HepG2 (cell line): ENCODE data around the gene TIRAP. TPM values are rescaled to one million over a fixed set of nuclear protein-coding genes. Genes with fewer than 3 reads are reported as not detected.

Experiments used
- AGO2 ChIP-seq: fragments of 200-400 bp; formaldehyde crosslinking; optimal IDR thresholded peaks from 2 replicates; pipeline ENCODE3; 2017; ENCODE audit warnings: mild to moderate bottlenecking, low read depth, low read length, moderate library complexity
- ARNT ChIP-seq: fragments of 450-650 bp; IDR thresholded peaks from 2 replicates; pipeline ENCODE4 v1.6.1; 2017
- BRCA1 ChIP-seq: sonication (generic); formaldehyde crosslinking; IDR thresholded peaks from 2 replicates; pipeline ENCODE4 v1.4.0; 2020; ENCODE audit warnings: missing genetic modification reagents
- GATAD1 ChIP-seq: IDR thresholded peaks from 2 replicates; pipeline ENCODE4 v1.6.1; 2016; ENCODE audit warnings: missing genetic modification reagents, missing compliant biosample characterization
- HNRNPLL ChIP-seq: fragments of 200-400 bp; formaldehyde crosslinking; IDR thresholded peaks from 2 replicates; pipeline ENCODE4 v1.6.1; 2017; ENCODE audit warnings: mild to moderate bottlenecking, low read depth, low read length; ENCODE audit not compliant: poor library complexity, severe bottlenecking
- NAIF1 ChIP-seq: sonication (generic); formaldehyde crosslinking; IDR thresholded peaks from 2 replicates; pipeline ENCODE4 v1.5.0; 2020; ENCODE audit warnings: mild to moderate bottlenecking, missing genetic modification reagents, borderline replicate concordance
- NFE2L1 ChIP-seq: sonication (generic); formaldehyde crosslinking; IDR thresholded peaks from 2 replicates; pipeline ENCODE4 v1.4.0; 2020; ENCODE audit warnings: missing genetic modification reagents, mild to moderate bottlenecking, borderline replicate concordance
- PAX8 ChIP-seq: sonication (generic); formaldehyde crosslinking; IDR thresholded peaks from 2 replicates; pipeline ENCODE4 v1.8.0; 2022; ENCODE audit warnings: mild to moderate bottlenecking, missing genetic modification reagents, borderline replicate concordance
- POLR2A ChIP-seq, 2 experiments: IDR thresholded peaks; 2 replicates each; pipeline ENCODE4 v1.6.1; 2011; ENCODE audit warnings: low read depth in 2 of 2, low read length in 2 of 2, mild to moderate bottlenecking in 1 of 2, moderate library complexity in 1 of 2; ENCODE audit not compliant: insufficient read depth in 1 of 2
- PRPF4 ChIP-seq: fragments of 200-400 bp; formaldehyde crosslinking; IDR thresholded peaks from 2 replicates; pipeline ENCODE4 v1.6.1; 2016; ENCODE audit warnings: low read length, low read depth; ENCODE audit not compliant: poor library complexity, severe bottlenecking
- REPIN1 ChIP-seq: sonication (generic); formaldehyde crosslinking; IDR thresholded peaks from 2 replicates; pipeline ENCODE4 v1.8.0; 2022; ENCODE audit warnings: missing genetic modification reagents, low read depth, mild to moderate bottlenecking, borderline replicate concordance
- RFX3 ChIP-seq: IDR thresholded peaks from 2 replicates; pipeline ENCODE4 v1.6.1; 2016; ENCODE audit warnings: missing biosample characterization, missing genetic modification reagents
- SAFB2 ChIP-seq: sonication (generic); formaldehyde crosslinking; IDR thresholded peaks from 2 replicates; pipeline ENCODE4 v1.5.1; 2020; ENCODE audit warnings: missing genetic modification reagents, low read depth, mild to moderate bottlenecking, borderline replicate concordance
- SNAI1 ChIP-seq: sonication (generic); formaldehyde crosslinking; IDR thresholded peaks from 2 replicates; pipeline ENCODE4 v1.5.0; 2020; ENCODE audit warnings: mild to moderate bottlenecking, missing genetic modification reagents, borderline replicate concordance
- TOE1 ChIP-seq: sonication (generic); formaldehyde crosslinking; IDR thresholded peaks from 2 replicates; pipeline ENCODE4 v1.4.0; 2020; ENCODE audit warnings: mild to moderate bottlenecking, missing genetic modification reagents
- TP53 ChIP-seq: sonication (generic); formaldehyde crosslinking; conservative IDR thresholded peaks from 2 replicates; pipeline ENCODE4 v1.4.0; 2020; ENCODE audit warnings: missing genetic modification reagents
- ZNF296 ChIP-seq: sonication (generic); formaldehyde crosslinking; conservative IDR thresholded peaks from 2 replicates; pipeline ENCODE4 v1.5.0; 2020; ENCODE audit warnings: mild to moderate bottlenecking, missing genetic modification reagents
- ZNF484 ChIP-seq: sonication (generic); formaldehyde crosslinking; IDR thresholded peaks from 2 replicates; pipeline ENCODE4 v1.5.1; 2020; ENCODE audit warnings: mild to moderate bottlenecking, low read depth, missing genetic modification reagents, borderline replicate concordance
- ZNF496 ChIP-seq: sonication (generic); formaldehyde crosslinking; IDR thresholded peaks from 2 replicates; pipeline ENCODE4 v1.8.1; 2023; ENCODE audit warnings: mild to moderate bottlenecking, moderate library complexity, missing genetic modification reagents; ENCODE audit not compliant: insufficient replicate concordance
- ZNF773 ChIP-seq: sonication (generic); formaldehyde crosslinking; IDR thresholded peaks from 2 replicates; pipeline ENCODE4 v1.4.0; 2020; ENCODE audit warnings: missing genetic modification reagents, borderline replicate concordance
- ZNF777 ChIP-seq: sonication (generic); formaldehyde crosslinking; IDR thresholded peaks from 2 replicates; pipeline ENCODE4 v1.4.0; 2020; ENCODE audit warnings: missing genetic modification reagents
- ZNF879 ChIP-seq: sonication (generic); formaldehyde crosslinking; IDR thresholded peaks from 2 replicates; pipeline ENCODE4 v1.8.1; 2023; ENCODE audit warnings: missing genetic modification reagents
- polyA plus RNA-seq, 8 experiments: library from polyadenylated mRNA; depleted of rRNA in 3 of 8; stranded (reverse) in 7 of 8; unstranded in 1 of 8; fragments of >200 nt; fragmentation: Illumina TruSeq in 4 of 8; extraction: Trizol in 4 of 8; gene quantifications; 2 replicates each; pipeline versions ENCODE4 v1.2.1 to v1.2.3, GENCODE V29; 2011 to 2016; ENCODE audit warnings: low read depth in 4 of 8, missing spikeins in 1 of 8, mixed read lengths in 1 of 8; ENCODE audit not compliant: insufficient read depth in 1 of 8
- total RNA-seq, 5 experiments: library from RNA; depleted of rRNA; stranded (reverse); fragments of >200 nt; fragmentation: Illumina TruSeq; extraction: Trizol; gene quantifications; 2 replicates each; pipeline ENCODE4 v1.2.3, GENCODE V29; 2016; ENCODE audit warnings: low read depth in 1 of 5
- TF ChIP-seq, protein P1 (sequence below): sonication (generic); formaldehyde crosslinking; IDR thresholded peaks from 2 replicates; pipeline ENCODE4 v1.8.1; 2022; ENCODE audit warnings: mild to moderate bottlenecking, missing genetic modification reagents
- TF ChIP-seq, protein P2 (sequence below): sonication (generic); formaldehyde crosslinking; IDR thresholded peaks from 2 replicates; pipeline ENCODE4 v1.9.0; 2021; ENCODE audit warnings: missing genetic modification reagents, borderline replicate concordance

The TIRAP gene
- total and polyA plus RNA-seq, 2 of the 13 experiments (the other 11 are each of a cell fraction or from before 2014, with no cell fraction given) = 5.4 to 5.7 TPM

- no peak for TF ChIP-seq ARNT
- no peak for TF ChIP-seq PRPF4
- TF ChIP-seq, protein P1, sequence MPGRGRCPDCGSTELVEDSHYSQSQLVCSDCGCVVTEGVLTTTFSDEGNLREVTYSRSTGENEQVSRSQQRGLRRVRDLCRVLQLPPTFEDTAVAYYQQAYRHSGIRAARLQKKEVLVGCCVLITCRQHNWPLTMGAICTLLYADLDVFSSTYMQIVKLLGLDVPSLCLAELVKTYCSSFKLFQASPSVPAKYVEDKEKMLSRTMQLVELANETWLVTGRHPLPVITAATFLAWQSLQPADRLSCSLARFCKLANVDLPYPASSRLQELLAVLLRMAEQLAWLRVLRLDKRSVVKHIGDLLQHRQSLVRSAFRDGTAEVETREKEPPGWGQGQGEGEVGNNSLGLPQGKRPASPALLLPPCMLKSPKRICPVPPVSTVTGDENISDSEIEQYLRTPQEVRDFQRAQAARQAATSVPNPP (CRISPR knock-in tag) = peak; percentile 94
- no peak for TF ChIP-seq ZNF879 (CRISPR knock-in tag)
- TF ChIP-seq AGO2 = peak; percentile 96
- no peak for TF ChIP-seq PAX8
- peak; percentile 61; the same call in 1 of the 2 replicates for TF ChIP-seq ZNF777 (CRISPR knock-in tag)
- TF ChIP-seq, protein P2, sequence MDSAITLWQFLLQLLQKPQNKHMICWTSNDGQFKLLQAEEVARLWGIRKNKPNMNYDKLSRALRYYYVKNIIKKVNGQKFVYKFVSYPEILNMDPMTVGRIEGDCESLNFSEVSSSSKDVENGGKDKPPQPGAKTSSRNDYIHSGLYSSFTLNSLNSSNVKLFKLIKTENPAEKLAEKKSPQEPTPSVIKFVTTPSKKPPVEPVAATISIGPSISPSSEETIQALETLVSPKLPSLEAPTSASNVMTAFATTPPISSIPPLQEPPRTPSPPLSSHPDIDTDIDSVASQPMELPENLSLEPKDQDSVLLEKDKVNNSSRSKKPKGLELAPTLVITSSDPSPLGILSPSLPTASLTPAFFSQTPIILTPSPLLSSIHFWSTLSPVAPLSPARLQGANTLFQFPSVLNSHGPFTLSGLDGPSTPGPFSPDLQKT = no peak
- TF ChIP-seq ZNF773 = no peak
- no peak; the same call in 1 of the 2 replicates for TF ChIP-seq NAIF1 (CRISPR knock-in tag)
- peak; percentile 95; the same call in 1 of the 2 replicates for TF ChIP-seq SAFB2 (CRISPR knock-in tag)
- peak; percentile 55; the same call in 1 of the 2 replicates for TF ChIP-seq ZNF296 (CRISPR knock-in tag)
- no peak for TF ChIP-seq RFX3 (CRISPR knock-in tag)
- TF ChIP-seq SNAI1 (CRISPR knock-in tag) = no peak
- peak; percentile 73; the same call in 1 of the 2 replicates for TF ChIP-seq ZNF484 (CRISPR knock-in tag)
- peak; percentile 94 to 96 for TF ChIP-seq POLR2A (IDR thresholded peaks at IDR 0.05; ENCODE audit: insufficient read depth in 1 of 2, low read depth in 2 of 2, low read length in 2 of 2)
- TF ChIP-seq TOE1 (CRISPR knock-in tag) = no peak
- TF ChIP-seq TP53 (CRISPR knock-in tag) = 0 out of 2 replicates have a peak, but pooled peaks have one; percentile 79
- peak; percentile 41; the same call in 1 of the 2 replicates for TF ChIP-seq NFE2L1 (CRISPR knock-in tag)
- TF ChIP-seq HNRNPLL = peak; percentile 92
- TF ChIP-seq BRCA1 (CRISPR knock-in tag) = peak; percentile 64; the same call in 1 of the 2 replicates
- peak; percentile 91; the same call in 1 of the 2 replicates for TF ChIP-seq REPIN1 (CRISPR knock-in tag)
- no peak for TF ChIP-seq ZNF496 (CRISPR knock-in tag)
- peak; percentile 92 for TF ChIP-seq GATAD1 (CRISPR knock-in tag)
Measured at GRCh38 chr11:126303623-126304456, 20.9 kb downstream of the TIRAP start, which contains the start of gene DCPS (continued).
